H9 (cell line): ENCODE measurements around the gene ST3GAL6. TPM values are rescaled to one million over a fixed set of nuclear protein-coding genes. Genes with fewer than 3 reads are reported as not detected.

Experiments used
- DNase-seq: peaks from one replicate; pipeline ENCODE4 v3.0.0-alpha.2; 2017
- H2AFZ ChIP-seq: one replicate; pipeline ENCODE4 v1.6.1; 2013; ENCODE audit warnings: mild to moderate bottlenecking, low read length, control low read depth, moderate library complexity
- H2AK5ac ChIP-seq: 2 replicates; pipeline ENCODE4 v1.6.1; 2013; ENCODE audit warnings: low read length, control low read depth, mixed read lengths; ENCODE audit not compliant: insufficient read length
- H2BK120ac ChIP-seq: one replicate; pipeline ENCODE4 v1.6.1; 2013; ENCODE audit warnings: low read depth, mild to moderate bottlenecking, low read length, control low read depth, inconsistent platforms; ENCODE audit not compliant: poor library complexity, severe bottlenecking
- H2BK12ac ChIP-seq: 2 replicates; pipeline ENCODE4 v1.6.1; 2013; ENCODE audit warnings: low read length, control low read depth, mixed read lengths, low read depth; ENCODE audit not compliant: insufficient read length
- H2BK15ac ChIP-seq: 2 replicates; pipeline ENCODE4 v1.6.1; 2013; ENCODE audit warnings: low read depth, low read length, control low read depth
- H2BK20ac ChIP-seq: one replicate; pipeline ENCODE4 v1.6.1; 2013; ENCODE audit warnings: low read depth, mild to moderate bottlenecking, low read length, control low read depth, inconsistent platforms; ENCODE audit not compliant: poor library complexity, severe bottlenecking
- H2BK5ac ChIP-seq: 2 replicates; pipeline ENCODE4 v1.6.1; 2013; ENCODE audit warnings: low read length, control low read depth, mixed read lengths; ENCODE audit not compliant: insufficient read length
- H3K14ac ChIP-seq: 2 replicates; pipeline ENCODE4 v1.6.1; 2013; ENCODE audit warnings: low read length, control low read depth; ENCODE audit not compliant: insufficient read depth
- H3K18ac ChIP-seq: 2 replicates; pipeline ENCODE4 v1.6.1; 2013; ENCODE audit warnings: low read depth, mild to moderate bottlenecking, mixed read lengths, low read length, control low read depth; ENCODE audit not compliant: insufficient read length
- H3K23ac ChIP-seq: 2 replicates; pipeline ENCODE4 v1.6.1; 2013; ENCODE audit warnings: low read length, control low read depth, mixed read lengths, low read depth; ENCODE audit not compliant: insufficient read length
- H3K23me2 ChIP-seq: 2 replicates; pipeline ENCODE4 v1.6.1; 2013; ENCODE audit warnings: low read depth, mild to moderate bottlenecking, mixed read lengths, low read length, control low read depth; ENCODE audit not compliant: insufficient read length, poor library complexity, severe bottlenecking
- H3K27ac ChIP-seq: 2 replicates; pipeline ENCODE4 v1.5.1; 2013; ENCODE audit warnings: low read length, control low read depth, mixed read lengths, low read depth; ENCODE audit not compliant: insufficient read length
- H3K27me3 ChIP-seq: 2 replicates; pipeline ENCODE4 v1.6.1; 2013; ENCODE audit warnings: low read length, control low read depth, inconsistent platforms; ENCODE audit not compliant: insufficient read depth
- H3K4ac ChIP-seq: 2 replicates; pipeline ENCODE4 v1.6.1; 2013; ENCODE audit warnings: low read depth, mild to moderate bottlenecking, control low read depth, inconsistent platforms, low read length, moderate library complexity
- H3K4me1 ChIP-seq: 2 replicates; pipeline ENCODE4 v1.6.1; 2013; ENCODE audit warnings: low read length, control low read depth, inconsistent platforms; ENCODE audit not compliant: insufficient read depth
- H3K4me2 ChIP-seq: 2 replicates; pipeline ENCODE4 v1.6.1; 2013; ENCODE audit warnings: low read length, control low read depth, mixed read lengths; ENCODE audit not compliant: insufficient read length, insufficient read depth
- H3K56ac ChIP-seq: 2 replicates; pipeline ENCODE4 v1.6.1; 2013; ENCODE audit warnings: low read depth, mild to moderate bottlenecking, mixed read lengths, low read length, control low read depth; ENCODE audit not compliant: insufficient read length
- H3K79me1 ChIP-seq: 2 replicates; pipeline ENCODE4 v1.6.1; 2013; ENCODE audit warnings: low read depth, mild to moderate bottlenecking, moderate library complexity, low read length, control low read depth, inconsistent platforms; ENCODE audit not compliant: insufficient read depth, poor library complexity, severe bottlenecking
- H3K79me2 ChIP-seq: 2 replicates; pipeline ENCODE4 v1.6.1; 2013; ENCODE audit warnings: low read length, control low read depth, inconsistent platforms; ENCODE audit not compliant: insufficient read depth
- H3K9ac ChIP-seq: 2 replicates; pipeline ENCODE4 v1.6.1; 2013; ENCODE audit warnings: low read length, control low read depth, mixed read lengths; ENCODE audit not compliant: insufficient read length; ENCODE audit errors: extremely low read depth
- H3K9me3 ChIP-seq: one replicate; pipeline ENCODE4 v1.6.1; 2013; ENCODE audit warnings: low read depth, low read length, inconsistent platforms; ENCODE audit not compliant: control insufficient read depth
- H3T11ph ChIP-seq: one replicate; pipeline ENCODE4 v1.6.1; 2013; ENCODE audit warnings: mild to moderate bottlenecking, low read length, control low read depth, inconsistent platforms
- H4K20me1 ChIP-seq: one replicate; pipeline ENCODE4 v1.6.1; 2013; ENCODE audit not compliant: control insufficient read depth, insufficient read length, insufficient read depth
- H4K5ac ChIP-seq: 2 replicates; pipeline ENCODE4 v1.6.1; 2013; ENCODE audit warnings: low read depth, mild to moderate bottlenecking, mixed read lengths, low read length, control low read depth; ENCODE audit not compliant: insufficient read length
- H4K8ac ChIP-seq: replicated peaks from 2 replicates; pipeline ENCODE4 v1.6.1; 2013; ENCODE audit warnings: low read length, control low read depth, mixed read lengths, low read depth; ENCODE audit not compliant: insufficient read length
- H4K91ac ChIP-seq: 2 replicates; pipeline ENCODE4 v1.6.1; 2013; ENCODE audit warnings: low read depth, mild to moderate bottlenecking, moderate library complexity, mixed read lengths, low read length, control low read depth; ENCODE audit not compliant: insufficient read length
- H3K27ac Mint-ChIP-seq, 3 experiments: 2 replicates in 2 of 3; 3 replicates in 1 of 3; pipeline ENCODE4 v1.8.0; 2020 to 2021; ENCODE audit warnings: mixed read lengths in 3 of 3, mild to moderate bottlenecking in 1 of 3, moderate library complexity in 1 of 3
- H3K27me3 Mint-ChIP-seq: 2 replicates; pipeline ENCODE4 v1.8.0; 2021; ENCODE audit warnings: low read depth, mild to moderate bottlenecking, moderate library complexity, mixed read lengths
- H3K36me3 Mint-ChIP-seq, 3 experiments: 2 replicates in 2 of 3; 3 replicates in 1 of 3; pipeline ENCODE4 v1.8.0; 2020 to 2021; ENCODE audit warnings: low read depth in 3 of 3, mixed read lengths in 3 of 3; ENCODE audit not compliant: insufficient read depth in 1 of 3
- H3K4me1 Mint-ChIP-seq, 2 experiments: 2 replicates each; pipeline ENCODE4 v1.8.0; 2020; ENCODE audit warnings: mixed read lengths in 2 of 2
- H3K4me3 Mint-ChIP-seq, 2 experiments: 2 replicates in 1 of 2; 3 replicates in 1 of 2; pipeline ENCODE4 v1.8.0; 2020 to 2021; ENCODE audit warnings: mild to moderate bottlenecking in 2 of 2, mixed read lengths in 2 of 2, moderate library complexity in 1 of 2
- H3K9me3 Mint-ChIP-seq, 2 experiments: 2 replicates in 1 of 2; 3 replicates in 1 of 2; pipeline ENCODE4 v1.8.0; 2020; ENCODE audit warnings: mild to moderate bottlenecking in 2 of 2, mixed read lengths in 2 of 2, moderate library complexity in 1 of 2
- CTCF ChIP-seq: fragments of 200-600 bp; sonication (generic); conservative IDR thresholded peaks from 3 replicates; pipeline ENCODE4 v1.8.0; 2021; ENCODE audit warnings: antibody characterized with exemption, mild to moderate bottlenecking
- WGBS: extraction: QIAGEN DNeasy Blood & Tissue Kit; methylation state at CpG from one replicate; pipeline ENCODE4 v1.1.7; 2013; ENCODE audit warnings: missing lambda C conversion rate, low lambda C conversion rate, mixed read lengths; ENCODE audit not compliant: insufficient read length; ENCODE audit errors: extremely low coverage; 5-methylcytosine and 5-hydroxymethylcytosine counted together
- total RNA-seq: library from RNA; stranded (reverse); gene quantifications from 2 replicates; pipeline ENCODE4 v1.2.1, GENCODE V29; 2021

Gene ST3GAL6
- total RNA-seq, 1 experiment from 2014 or later = 6.4 TPM

- H2AFZ ChIP-seq = no peak overlapping the region
- H3K36me3 Mint-ChIP-seq = no peaks in the 10 kb centered on the region
- H3K9me3 Mint-ChIP-seq = no peaks in the 10 kb centered on the region
- no peak overlapping the region for H4K8ac ChIP-seq
- no peak overlapping the region for H2BK20ac ChIP-seq
- DNase-seq = no peak
- no peak overlapping the region for H2BK5ac ChIP-seq
- H3K4me1 Mint-ChIP-seq = peaks cover 3 to 6% of the 10 kb centered on the region in 2 experiments
- no peak overlapping the region for H3K14ac ChIP-seq
- H2BK120ac ChIP-seq = no peak overlapping the region
- H3K4me2 ChIP-seq = no peak overlapping the region
- H3K9me3 ChIP-seq = no peaks in the 10 kb centered on the region
- H3K27me3 ChIP-seq = no peaks in the 10 kb centered on the region
- H3K56ac ChIP-seq = no peak overlapping the region
- H3K4me1 ChIP-seq = no peaks in the 10 kb centered on the region
- H3K79me1 ChIP-seq = no peaks in the 10 kb centered on the region
- H3K27me3 Mint-ChIP-seq = no peaks in the 10 kb centered on the region
- no peak overlapping the region for H3K4ac ChIP-seq
- no peak overlapping the region for H2BK12ac ChIP-seq
- no peaks in the 10 kb centered on the region for H4K20me1 ChIP-seq
- H3K23ac ChIP-seq = no peak overlapping the region
- H2BK15ac ChIP-seq = no peak overlapping the region
- no peak for TF ChIP-seq CTCF
- no peak overlapping the region for H3K9ac ChIP-seq
- H2AK5ac ChIP-seq = no peak overlapping the region
- H4K91ac ChIP-seq = no peak overlapping the region
- no peaks in the 10 kb centered on the region for H3K79me2 ChIP-seq
- H3K23me2 ChIP-seq = no peaks in the 10 kb centered on the region
- no peak overlapping the region for H3K4me3 Mint-ChIP-seq
- no peak overlapping the region for H4K5ac ChIP-seq
- no peak overlapping the region for H3K27ac Mint-ChIP-seq
- H3K27ac ChIP-seq = no peak overlapping the region
- no peak overlapping the region for H3K18ac ChIP-seq
- WGBS = no CpG with 5 or more reads among the region's 3 CpGs
- no peak overlapping the region for H3T11ph ChIP-seq
Measured at GRCh38 chr3:98754483-98754882, 8.7 kb upstream of the ST3GAL6 start.
